SIG-M5 (cell line): ENCODE measurements around the gene ZFHX2.
A peak's percentile ranks its signal among the peaks of the same experiment; 100 is the strongest.

ENCODE experiments used
- DNase-seq: peaks from one replicate; lab custom pipeline; 2025; lab: John Stamatoyannopoulos, UW

Gene ZFHX2

DNA sequence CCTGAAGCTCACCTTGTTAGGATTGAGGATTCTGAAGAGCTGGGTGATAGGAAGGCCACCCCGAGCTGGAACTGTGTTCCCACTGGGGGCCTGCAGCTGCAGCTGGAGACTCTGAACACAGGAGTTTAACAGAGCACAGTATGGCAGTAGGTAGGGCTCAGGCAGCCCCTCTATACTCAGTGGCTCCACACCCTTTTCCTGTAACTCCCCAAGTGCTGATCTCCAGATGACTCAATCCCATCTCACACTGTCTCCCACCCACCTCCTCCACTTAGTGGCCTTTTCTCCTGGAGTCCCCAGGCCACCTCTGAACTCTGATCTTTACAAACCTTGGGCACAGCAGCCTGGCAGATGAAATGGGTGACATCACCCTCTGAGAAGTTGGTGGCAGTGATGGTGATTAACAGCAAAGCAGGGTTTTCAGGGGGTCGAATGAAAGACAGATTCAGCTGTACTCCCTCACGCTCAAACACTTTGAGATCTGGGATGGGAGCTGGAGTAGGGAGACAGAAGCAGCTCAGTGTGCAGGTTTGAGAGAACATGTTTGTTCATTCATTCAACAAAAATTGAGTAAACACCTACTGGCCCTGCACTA lies 8.5 kb upstream of the ZFHX2 start:
- DNase-seq = no peak

DNA sequence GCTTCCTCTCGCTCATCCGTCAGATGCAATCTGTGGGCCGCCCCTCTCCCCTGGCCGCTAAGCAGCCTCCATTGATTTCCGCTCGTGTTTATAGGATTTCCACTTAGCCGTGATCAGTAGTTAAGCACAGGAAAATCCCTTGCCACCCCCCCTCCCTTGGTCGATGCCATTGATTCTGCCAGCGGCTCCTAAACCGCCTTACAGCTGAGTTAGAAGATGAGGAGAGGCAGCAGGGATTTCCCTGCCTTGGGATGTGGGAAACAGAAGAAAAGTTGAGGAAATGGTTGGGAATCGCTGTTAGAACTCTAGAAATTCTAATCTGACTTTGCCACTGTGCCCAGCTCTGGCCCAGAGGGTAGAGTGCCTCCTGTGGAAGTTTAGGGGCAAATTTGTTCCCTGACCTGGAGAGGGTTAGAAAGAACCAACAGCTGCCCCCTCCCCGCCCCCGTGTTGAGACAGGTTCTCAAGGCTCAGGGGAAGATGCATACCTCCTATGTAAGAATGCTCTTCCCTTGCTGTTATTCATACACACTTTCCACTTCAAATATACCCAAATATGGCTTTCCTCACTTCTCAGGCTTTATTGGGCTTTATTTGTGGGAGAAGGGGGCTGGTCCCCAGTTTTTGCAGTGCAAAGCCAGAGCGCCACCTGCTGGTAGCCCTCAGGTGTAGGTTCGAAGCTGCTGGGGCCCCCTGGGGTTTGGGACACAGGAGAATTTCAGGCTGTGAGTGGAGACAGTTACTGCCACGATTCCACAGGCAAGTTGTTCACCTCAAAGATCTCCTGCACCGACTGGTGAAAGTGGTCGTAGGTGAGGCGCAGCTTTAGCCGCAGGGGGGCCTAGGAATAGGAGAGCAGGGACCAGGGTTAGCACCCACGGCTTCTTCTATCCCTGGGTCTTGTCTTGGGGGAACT lies 7.7 kb upstream of the ZFHX2 start:
- no peak for DNase-seq

DNA sequence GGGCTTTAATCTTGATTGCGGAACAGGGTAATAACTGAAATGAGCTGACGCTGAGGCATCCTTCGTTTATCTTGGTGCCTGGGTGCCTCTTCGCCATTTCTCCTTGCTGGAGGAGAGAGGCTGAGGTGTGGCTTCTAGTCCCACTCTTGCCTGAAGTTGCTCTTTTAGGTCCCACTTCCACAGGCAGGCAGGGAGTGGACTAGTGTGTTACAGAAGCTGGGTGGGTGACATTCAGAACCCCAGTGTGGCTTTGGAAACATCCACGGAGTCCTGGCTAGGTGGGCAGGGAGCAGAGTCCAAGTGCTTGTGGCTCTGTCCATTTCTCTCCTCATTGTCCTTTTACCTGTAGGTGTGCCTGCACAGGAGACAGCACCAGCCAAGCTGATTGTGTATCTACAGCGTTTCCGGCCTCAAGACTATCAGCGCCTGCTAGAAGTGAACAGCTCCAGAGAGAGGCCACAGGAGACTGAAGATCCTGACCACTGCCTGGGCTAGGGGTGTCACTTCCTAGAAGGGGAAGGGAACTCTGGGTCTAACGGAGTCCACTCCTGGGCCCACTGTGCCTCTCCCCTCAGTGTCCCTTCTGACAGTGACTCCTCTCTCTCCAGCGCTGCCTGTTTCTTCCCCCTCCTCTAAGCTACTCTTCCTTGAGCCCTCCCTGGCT lies 6.9 kb upstream of the ZFHX2 start:
- DNase-seq = no peak

DNA sequence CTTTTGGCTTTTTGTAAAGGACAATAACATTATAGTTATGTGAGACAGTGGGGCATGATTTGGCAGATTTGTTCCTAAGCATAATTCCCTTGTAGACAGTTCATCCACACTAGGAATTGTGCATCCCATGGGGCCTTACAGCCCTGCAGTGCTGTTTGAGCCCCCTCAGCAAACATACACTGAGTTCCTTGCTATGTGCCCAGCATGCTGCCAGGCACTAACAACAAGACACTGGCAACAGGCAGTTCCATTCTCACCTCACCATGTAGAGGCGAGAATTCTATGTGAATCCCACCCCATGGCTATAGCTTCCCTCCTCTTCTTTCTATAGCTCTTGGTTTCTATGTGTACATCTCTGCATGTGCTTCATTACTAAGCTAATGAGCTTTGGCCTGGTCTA lies 6.4 kb upstream of the ZFHX2 start:
- DNase-seq = no peak

- DNase-seq = no peak
Observed at GRCh38 chr14:23557521-23557920, 6.0 kb upstream of the ZFHX2 start.

- no peak for DNase-seq
Observed at GRCh38 chr14:23556700-23557440, 5.3 kb upstream of the ZFHX2 start.

DNA sequence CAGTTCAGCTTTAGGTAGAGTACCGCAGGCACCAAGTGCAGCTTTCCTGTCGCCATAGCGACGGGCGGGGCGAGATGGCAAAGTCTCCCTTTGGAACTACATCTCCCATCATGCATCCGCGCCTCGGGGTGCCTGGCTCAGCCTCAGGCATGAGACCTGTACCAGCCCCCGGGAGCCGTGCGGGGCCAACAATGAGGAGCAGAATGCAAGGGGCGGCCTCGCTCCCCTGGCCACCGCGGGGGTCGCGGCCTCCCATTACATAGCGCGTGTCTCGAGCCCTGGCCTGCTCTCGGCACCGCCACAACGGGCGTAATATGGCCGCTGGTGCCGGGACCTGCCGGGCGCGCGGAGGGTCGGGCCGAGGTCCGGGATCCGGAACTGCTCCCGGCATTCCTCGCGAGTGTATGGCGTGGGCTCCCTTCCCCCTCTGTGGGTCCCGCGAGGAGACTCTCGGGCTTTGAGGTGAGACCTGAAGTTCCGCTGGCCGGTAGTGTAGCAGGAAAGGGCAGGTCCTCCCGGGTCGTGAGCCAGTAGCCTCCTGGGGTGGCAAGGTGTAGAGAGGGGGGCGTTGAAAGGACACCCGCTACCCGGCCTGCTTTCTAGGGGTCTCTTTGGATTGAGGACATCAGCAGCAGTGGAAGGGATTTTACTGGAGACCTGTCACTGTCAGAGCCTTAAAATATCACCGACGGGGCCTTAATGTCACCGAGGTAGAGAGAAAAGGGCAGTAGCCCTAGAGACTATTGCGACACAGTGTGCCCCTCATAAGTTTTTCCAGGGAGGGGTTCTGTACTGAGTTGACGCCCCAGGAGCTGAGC lies 4.5 kb upstream of the ZFHX2 start, which contains the start of gene THTPA:
Gene THTPA, plus strand, starts transcription at position 390 of the 818 bp plus-strand sequence. CDS start 487 bp downstream, outside the sequence.
- peak; percentile 50 for DNase-seq

DNA sequence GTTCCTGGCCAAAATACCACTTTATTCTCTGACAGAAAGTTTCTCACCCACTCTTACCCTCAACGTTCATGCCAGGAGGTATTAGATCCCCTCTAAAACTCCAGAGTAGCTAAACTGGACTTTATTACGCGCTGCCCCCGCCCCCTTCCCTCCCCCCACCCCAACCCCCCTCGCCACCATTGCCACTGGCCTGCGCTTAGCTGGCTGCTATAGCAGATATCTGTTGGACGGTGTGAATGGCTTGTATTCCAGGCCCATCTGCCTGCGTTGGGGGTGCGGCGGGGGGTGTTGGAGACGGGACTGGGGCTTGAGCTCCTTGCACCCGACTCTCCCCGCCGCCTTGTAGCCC lies 3.9 kb upstream of the ZFHX2 start:
- DNase-seq = no peak

DNA sequence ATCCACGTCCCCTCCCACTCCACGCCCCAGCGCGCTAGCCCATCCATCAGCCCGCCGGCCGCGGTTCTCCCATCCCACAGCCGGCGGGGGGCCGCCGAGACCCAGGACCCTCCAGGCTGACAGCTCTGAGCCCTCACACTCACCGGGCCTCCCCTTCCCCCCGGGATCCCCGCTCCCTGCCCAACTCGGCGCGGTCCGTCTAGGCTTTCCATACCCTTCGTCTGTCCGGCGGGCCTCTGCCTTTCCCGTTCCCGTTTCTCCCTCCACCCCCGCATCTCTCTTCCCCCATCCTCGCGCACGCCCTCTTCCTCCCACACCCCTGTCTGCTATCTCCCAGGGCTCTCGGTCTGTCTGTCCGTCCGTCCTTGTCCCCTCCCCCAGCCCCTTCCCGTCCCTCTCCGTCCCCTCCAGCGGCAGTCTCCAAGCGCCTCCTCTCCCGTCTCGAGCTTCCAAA lies 726 bp downstream of the ZFHX2 start:
- no peak for DNase-seq

GRCh38 chr14:23550131-23550811 lies 1.3 kb downstream of the ZFHX2 start:
- DNase-seq = no peak

DNA sequence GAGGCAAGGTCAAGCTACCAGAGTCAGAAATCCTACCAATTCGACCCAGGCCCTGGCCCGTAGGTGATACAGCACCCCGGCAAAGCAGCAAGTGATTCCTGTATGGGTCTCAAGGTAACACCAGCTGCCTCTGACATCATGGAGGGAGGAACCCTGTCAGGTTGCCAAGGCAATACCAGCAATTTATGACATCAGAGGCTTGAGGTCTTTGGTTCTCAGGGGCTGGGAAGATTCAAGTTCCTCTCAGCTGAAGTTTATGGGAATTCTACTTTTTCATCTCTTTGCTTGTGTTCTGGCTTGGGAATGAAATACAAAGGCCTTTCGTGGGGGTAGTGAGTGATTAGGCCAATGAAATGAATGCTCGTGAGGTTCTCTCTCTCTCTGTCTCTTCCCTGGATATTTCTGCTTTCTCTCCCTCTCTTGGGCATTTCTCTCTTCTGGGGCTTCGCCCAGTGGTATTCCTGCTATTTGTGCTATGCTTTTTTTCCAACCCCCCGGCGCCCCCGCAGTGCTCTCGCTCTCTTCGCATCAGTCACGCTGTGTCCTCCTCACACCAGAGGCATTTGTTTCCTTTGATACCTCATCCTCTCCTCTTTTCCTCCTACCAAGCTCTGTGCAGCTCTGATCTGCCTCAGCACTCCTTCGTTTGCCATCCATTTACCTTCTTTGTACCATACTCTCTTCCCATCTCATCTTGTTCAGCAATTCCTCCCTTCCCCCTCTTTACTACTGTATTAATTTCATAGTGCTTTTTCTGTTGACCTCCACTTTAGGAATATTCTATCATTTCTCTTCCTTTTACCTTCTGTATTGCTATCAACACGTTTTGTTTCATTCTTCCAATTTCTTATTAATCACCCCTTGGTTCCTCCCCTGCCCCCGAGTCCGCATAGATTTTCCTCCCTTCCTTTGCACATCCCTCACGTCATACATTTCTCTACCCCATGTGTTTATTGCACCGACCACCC lies 2.9 kb downstream of the ZFHX2 start:
- DNase-seq = no peak

DNA sequence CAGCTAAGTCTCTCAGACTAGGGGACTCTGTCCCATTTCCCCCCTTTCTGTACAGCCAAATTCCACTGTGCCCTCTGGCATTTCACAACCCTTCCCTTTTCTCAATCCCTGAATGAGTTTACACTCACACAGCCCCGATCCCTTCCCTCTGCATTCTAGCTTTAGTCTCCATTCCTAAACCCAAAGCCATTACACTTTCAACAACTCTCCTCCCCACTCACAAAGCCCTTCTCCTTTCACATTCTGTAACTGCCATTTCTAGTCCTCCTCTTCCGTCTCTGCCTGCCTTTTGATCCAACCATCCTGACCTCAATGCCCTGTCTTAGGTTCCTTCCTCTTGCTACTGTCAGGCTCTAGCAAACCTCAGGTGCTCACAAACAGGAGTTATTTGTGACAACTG lies 3.6 kb downstream of the ZFHX2 start:
- DNase-seq = no peak

GRCh38 chr14:23546450-23547035 lies 5.0 kb downstream of the ZFHX2 start:
- no peak for DNase-seq

DNA sequence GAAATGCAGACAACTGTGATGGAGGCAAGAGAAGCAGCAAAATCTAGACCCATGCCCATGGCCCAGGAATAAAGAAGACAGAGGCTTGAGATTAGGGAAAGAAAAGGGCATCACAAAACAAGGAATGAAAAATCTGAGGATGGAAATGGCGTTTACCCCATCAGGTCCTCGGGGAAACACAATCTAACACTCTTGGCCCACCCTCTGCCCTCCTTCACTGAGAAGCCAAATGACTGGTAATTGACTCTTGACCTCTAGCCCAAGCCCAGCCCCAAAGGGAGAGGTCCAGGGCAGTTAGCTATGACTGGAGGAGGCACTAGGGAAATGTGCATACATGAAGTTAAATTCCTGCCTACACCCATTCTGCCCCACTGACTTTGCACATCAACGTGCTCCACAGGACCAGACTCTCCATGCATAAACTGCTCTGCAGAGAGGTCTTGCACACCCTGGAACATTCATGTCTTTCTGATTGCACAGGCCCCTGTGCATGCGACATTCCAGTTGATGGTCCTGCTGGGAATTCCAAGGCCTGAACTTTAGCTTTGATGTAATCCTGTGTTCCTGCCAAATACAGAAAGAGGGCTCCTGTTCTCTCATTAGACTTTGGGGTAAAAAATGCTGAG lies 5.7 kb downstream of the ZFHX2 start:
- DNase-seq = no peak

- no peak for DNase-seq
Observed at GRCh38 chr14:23544511-23545447, 6.8 kb downstream of the ZFHX2 start.

DNA sequence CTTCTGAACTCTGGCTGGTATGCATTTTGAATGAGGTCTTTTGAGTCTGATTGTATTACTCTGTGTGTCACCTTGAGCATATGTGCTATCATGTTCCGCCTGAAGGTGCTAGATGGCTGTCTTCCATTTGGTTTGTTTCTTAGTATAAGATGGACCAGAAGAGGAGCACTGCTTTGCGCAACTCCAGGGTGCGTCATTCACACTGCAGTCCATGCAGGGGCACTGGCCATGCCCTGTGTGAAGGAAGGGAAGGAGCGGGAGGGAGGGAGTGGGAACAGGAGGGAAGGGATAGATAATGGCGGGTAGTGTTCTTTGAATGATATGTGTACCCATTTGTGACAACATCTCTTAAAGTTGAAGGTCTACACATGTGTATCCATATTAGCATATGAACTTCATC lies 8.2 kb downstream of the ZFHX2 start:
- no peak for DNase-seq

DNA sequence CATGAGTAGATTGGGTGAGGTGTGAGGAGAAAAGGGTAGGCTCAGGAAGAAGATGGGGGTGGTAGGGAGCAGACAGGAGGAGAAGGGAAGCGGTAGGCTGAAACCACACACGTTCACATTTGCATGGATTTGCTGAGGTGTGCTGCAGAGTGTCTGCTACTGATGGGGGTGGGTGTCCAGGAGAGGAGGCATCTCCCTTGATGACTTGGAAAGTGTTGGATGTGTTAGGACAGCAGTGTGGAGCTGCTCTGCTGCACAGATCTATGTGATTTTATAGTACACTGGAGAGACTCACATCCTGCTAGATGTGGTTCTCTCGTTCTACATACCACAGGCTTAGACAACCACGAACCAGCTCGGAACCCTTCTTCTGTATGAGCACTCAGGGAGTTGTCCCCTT lies 9.3 kb downstream of the ZFHX2 start:
- no peak for DNase-seq

- DNase-seq = no peak
Observed at GRCh38 chr14:23540141-23540469, 11.5 kb downstream of the ZFHX2 start.
